Tongue (tissue), 2 donors: ENCODE measurements around the gene PLD1. TPM values are rescaled to one million over a fixed set of nuclear protein-coding genes. Genes with fewer than 3 reads are reported as not detected.
"Not testable (repeated sequence)": the region's sequence is repeated elsewhere in the genome, so short reads cannot be mapped to it uniquely, and the experiment has no call there.

Source experiments
- DNase-seq: peaks from one replicate; pipeline ENCODE4 v3.0.0-alpha.2; 2015
- total RNA-seq: library from RNA; depleted of rRNA; stranded (reverse); fragments of >200 nt; gene quantifications from one replicate; pipeline ENCODE4 v1.2.3, GENCODE V29; 2014

The PLD1 gene
- total RNA-seq, 1 donor from 2014 or later, result 60.6 TPM

DNA sequence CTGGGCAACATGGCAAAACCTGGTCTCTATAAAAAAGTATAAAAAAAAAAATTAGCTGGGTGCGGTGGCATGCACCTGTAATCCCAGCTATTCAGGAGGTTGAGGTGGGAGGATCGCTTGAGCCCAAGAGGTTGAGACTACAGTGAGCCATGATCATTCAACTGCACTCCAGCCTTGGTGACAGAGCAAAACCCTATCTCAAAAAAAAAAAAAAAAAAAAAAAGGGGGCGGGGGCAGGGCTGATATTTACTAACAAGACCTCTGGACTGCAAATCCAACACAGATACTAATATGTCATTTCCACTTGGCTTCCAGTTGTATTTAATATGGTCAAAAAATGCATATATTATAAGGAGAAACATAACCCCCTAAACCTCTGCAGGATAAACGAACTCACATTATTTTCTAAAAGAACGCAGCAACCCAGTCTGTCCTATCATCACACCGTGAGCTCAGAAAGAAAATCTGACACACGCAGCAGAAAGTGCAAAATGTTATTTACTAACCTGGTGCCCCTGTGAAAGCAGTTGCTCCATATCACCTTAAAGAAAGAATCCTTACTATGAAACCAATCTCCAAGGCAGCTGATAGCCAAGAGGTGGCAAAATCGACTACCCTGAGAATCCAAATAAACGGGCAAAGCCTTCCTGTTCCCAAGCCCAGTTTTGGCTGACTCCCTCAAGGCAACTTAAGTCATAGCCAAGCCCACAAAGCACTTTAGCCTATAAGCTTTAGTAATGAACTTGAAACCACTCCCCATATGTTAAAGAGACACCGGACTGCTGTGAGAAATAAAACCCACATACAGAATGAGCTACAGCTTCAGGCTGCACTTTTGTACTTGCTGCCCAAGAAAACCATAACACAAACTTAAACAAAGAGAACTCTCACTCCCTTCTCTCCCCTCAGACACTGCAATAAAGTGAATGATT is 39.3 kb downstream of the PLD1 start:
- peak; percentile 92 for DNase-seq

DNA sequence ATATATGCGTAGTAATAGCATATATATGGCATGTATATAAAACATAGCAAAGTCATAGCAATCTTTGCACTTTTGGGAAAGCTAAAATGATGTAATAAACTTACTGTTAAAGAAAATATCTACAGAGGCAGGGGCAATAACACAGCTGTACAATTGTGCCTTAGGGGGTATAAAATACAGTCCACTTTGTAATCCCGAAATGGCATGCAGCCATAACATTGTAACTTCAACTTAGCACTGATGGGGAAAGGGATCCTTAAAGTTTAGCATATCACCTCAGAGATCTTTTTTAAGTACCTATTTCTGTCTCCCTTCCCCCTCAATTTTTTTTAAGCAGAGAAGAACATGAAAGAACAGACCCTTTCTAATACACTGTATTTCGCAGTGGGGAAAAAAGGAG is 40.8 kb downstream of the PLD1 start:
- peak; percentile 44 for DNase-seq

DNA sequence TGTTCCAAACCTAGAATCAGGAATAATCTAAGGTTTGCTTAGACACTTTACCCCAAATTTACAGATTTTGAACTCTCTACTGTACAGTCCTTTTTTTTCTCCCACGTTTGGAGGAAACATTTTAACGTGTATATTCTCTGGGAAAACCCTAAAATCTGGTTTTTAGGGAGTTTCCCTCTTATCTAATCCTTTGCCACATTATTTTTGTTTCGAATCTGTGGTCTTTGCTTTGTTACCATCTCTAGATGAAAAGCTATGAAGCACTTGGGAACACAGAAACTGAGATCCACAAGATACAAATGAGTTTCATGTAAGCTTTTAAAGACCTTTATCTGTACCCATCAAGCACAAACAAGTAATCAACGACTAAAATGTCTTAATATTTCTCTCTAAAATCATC is 41.3 kb downstream of the PLD1 start:
- DNase-seq, result no peak

DNA sequence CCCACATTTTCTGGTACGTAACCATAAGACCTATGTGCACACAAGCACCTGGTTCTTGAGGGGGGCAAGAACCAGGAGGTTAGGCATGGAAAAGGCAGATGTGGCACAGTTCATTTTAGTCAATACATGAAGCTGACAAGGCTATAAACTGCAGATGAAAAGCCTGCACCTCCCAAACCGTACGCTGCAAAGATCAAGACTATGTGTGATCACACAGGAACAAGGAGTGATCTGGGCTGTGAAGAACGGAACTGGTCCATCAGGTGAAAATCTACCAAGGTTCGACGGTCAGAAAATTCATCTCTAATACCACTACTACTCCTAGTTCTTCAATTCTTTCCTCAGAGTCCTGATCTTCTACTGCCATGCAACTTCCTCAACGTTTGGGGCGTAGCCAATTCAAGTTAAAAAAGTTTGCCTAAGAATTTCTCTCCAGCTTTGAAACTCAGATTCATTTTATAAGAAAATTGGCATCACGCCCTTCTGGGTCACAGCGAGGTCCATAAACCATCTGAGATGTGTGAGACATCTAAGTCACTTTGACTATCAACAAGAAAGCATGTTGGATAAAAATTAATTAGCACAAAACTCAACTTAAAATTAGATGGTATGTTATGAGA is 41.9 kb downstream of the PLD1 start:
- DNase-seq, result peak; percentile 36

DNA sequence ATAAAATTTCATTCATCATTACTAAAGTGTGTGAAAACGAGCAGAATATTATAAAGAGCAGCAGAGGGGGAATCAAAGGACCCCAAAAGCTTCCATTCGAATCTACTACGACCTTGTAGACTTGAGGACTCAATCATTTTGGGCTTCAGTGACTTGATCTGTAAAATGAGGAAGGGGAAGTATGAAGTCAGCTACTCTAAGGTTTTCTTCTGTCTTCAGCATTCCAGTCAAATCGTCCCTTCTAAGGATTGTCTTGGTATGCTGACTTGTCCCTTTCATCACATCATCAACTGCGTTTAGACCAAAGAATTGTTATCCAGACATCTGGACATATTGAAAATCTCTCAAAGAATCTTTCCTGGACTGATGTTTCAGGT is 44.8 kb downstream of the PLD1 start:
- DNase-seq, result no peak

DNA sequence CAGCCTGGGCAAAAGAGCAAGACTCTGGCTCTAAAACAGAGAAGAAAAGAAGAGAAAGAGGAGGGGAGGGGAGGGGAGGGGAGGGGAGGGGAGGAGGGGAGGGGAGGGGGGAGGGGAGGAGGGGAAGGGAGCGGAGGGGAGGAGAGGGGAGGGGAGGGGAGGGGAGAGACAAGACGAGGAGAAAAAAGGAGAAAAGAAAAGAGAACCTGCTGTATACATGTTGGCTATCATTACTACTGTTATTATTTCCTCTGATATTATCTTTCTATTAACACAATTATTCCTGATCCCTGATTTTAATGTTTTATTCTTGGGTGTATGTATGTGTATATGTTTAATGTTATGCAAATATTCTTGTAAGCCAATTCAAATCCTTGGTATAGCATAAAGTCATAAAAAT is 46.9 kb downstream of the PLD1 start:
- DNase-seq, result no peak

DNA sequence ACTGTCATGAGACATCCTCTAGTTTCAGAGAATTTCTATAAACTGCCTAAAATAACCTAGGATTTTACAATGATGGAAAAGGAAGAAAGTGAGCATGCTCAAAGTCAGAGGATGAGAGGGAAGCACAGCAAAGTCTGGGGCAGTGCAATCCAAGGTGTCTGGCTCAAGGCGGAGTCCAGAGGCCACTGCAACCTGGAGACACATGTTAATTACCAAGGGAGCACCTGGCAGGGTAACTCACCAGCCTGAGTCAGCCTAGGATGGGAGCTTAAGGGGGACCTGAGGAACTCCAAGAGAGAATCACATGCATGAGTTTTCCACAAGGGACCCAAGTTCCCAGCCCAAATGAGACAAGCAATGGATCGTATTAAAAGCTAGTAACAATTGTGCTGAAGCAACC is 49.8 kb downstream of the PLD1 start:
- no peak for DNase-seq

DNA sequence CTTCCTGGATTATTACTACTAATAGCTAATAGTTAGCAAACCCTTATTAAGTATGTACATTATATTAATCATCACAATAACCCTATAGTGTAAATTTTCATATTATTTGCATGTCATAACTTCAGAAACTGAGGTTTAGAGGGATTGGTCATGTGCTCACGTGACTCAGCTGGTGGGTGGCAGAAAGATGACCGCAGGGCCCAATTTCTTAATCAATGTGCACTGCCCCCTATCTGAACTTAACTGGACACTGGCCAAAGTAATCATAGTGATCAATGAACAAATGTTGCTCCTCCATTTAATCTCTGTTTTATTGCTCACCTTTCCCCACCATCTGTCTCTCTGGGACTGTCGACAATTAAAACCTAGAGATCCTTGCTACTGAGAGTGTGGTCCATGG is 52.2 kb downstream of the PLD1 start:
- DNase-seq, result no peak

DNA sequence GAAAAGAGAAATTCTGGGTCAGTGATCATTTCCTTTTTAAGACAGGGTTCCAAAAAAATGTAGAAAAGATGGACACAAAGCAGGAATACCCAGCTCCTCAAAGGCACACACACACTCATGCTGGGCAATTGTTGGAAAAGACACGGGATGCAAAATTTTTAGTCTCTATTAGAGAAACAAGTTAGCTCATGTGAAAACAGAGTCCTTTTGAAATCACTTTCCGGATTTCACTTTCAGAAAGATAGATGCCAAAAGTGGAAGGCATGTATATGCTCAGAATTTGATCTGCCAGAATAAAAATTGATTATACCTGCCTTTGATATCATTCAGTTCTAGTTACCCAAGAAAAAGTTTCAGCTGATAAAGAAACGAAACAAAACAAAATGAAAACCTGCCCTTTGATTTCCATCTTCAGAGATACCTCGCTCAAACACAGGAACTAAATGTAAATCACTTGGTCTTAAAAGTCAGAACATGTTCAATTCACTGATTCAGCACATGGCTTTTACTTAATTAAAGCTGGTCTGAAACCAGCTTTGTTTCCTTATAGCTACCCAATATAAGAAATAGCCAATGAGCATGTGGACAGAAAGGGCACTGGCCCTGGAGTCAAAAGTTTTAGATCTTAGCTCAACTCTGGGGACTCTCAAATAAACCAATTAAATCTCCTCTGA is 52.8 kb downstream of the PLD1 start:
- no peak for DNase-seq

DNA sequence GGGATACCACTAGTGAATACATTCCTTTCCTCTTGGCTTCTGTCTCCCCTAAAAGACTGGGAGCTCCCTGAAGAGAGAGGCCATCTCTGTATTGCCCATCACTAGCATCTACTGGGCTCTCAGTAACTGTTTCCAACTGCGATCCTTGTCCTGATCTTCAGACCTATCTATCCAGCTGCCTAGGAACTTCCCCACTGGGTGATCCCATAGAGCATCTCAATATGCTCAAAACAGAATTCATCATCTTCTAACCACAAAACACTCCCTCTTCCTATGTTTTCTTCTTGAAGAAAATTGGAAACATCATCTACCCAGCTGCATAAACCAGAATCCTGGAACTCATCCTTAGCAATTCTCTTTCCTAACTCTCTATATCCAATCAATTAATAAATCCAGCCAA is 54.6 kb downstream of the PLD1 start:
- DNase-seq, result no peak

DNA sequence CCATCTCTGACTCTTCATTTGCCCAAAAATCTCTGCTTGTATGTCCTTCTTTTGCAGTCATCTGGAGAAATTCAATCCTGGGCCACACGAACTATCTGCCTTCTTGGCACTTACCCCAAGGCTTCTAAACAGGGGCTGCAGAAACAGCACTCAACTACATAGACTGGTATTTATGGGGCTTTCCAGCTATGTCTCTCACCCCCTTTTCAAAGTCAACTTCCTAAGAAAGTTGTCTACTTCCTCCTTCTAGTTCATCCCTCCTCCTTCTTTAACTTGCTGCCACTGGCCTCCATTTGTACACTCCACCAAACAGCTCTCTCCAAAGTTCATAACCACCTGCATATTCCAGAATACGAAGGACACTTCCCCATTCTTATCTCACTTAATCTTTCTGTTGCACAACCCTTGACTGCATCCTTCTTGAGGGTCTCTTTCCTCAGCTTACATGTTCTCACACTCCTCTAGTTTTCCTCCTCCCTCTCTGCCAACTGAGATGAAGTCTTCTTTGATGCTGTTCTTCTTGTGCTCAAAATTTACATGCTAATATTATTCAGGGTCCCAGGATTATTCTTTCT is 55.2 kb downstream of the PLD1 start:
- DNase-seq, result no peak

DNA sequence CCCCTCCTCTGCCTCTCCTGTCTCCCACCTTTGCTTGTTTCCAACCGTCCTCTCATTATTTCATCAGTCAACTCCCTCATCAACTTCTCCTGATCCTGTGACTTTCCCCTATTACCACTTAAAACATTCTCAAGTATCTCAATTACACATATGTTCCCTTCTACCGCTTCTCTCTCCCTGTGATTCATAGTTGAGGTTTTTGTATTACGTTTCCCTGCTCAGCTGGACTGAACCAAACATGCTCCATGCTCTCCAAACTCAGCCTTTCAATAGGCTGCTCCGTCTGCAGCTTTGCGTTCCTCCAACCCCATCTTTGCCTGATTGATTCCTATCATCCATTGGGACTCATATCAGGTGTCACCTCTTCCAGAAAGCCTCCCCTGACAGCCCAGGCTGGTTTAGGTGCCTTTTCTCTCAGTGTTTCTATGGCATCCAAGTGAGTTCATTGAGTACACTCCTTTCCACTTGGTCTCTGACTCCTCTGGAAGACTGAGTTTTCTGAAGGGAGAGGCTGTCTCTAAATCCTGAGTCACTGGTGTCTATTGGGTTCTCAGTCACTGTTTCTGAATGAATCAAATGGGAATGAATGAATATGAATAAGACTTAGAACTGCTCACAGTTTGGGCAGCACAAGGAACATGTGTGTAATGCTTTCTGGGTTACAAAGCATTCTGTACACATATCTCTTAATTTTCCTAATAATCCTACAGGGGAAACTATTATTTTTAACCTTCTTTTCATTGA is 56.4 kb downstream of the PLD1 start:
- DNase-seq, result no peak

DNA sequence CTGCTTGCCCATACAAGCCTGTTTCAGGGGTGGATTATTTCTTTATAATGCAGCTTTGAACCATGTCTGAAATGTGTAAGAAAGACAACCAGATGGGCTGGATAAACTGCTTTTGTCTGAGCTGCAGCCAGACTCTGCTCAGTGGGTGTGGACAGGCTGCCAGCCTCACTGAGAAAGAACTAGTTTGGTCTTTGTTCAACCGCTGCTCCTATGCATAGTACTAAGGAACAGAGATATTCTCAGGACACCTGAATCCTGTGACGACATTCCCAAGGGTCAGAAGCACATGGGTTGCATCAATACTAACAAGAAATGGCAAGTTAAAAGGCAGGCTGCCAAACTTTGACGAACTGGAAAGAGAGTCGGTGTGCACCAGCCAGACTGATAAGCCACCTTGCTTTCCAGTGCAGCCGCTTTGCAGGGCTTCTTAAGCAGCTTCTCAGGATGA is 57.2 kb downstream of the PLD1 start:
- DNase-seq, result peak; percentile 68

DNA sequence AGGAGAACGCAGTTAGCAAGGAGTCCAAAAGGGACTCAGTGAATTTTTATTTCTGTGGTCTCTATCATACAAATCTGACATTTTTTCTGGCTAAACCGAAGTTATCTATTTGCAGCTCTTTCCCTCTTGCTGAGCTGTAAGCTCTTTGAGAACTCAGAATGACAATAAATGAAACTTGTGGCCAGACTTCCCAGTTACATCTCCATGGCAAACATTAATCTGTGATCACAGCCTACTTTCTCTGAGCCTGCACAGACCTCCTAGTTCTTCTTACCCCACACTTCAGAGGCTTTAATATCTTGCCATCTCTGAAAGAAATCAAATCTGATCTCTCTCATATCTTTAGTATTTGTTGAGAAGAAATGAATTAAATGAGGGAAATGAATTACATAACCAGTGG is 58.0 kb downstream of the PLD1 start:
- DNase-seq, result no peak

DNA sequence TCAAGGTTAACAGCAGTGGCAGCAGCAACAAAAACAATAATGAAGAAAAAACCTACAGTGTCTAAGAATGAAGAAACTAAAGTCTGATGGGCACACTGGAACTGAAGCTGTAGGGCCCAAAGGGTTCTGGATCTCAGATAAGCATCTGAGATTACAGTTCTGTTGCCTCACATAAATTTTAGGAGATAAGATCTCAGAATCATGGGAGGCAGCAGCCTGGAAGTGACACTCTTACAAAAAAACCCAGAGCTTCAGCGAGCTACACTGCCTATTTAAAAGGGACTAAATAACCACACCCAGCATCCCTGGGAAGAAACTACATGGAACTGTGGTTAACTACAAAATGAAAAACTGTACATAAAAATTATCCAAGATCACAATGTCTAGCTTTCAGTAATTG is 61.2 kb downstream of the PLD1 start:
- no peak for DNase-seq

DNA sequence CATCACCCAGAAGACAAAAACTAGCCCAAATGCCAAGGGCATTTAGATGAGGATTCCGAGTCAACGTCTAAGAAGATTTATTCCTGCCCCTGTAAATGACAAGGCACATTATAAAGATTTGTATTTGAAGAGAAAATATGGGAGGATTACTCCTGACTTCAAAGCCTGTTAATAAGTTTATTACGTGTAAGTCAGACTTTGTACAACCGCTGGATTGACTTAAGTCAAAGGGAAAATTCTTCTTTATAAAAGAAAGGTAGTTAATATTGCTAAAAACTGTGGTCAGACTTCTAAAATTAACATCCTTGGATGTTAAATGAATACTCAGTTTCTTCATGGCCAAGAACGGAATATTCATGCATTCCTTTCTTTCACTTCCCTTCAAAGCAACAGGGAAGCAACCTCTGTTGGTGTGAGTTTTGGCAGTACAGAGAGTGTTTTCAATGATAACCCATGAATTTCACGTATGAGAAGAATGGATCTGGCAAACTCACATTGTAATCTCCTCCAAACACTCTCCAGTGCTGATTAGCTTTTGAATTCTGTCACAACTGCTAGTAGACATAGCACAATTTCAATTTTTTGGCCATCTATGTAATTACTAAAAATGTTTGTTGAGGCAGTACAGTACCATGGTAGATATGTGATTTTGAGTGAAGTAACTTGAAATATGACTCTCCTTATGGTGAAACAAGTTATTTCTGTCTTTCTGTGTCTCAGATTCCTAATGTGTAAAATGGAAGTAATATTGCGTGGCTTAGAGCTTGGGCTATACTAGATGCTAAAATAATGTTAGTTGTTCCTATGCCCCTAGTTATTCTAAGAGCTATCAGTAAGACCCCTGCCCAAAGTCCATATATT is 62.0 kb downstream of the PLD1 start:
- peak; percentile 29 for DNase-seq

DNA sequence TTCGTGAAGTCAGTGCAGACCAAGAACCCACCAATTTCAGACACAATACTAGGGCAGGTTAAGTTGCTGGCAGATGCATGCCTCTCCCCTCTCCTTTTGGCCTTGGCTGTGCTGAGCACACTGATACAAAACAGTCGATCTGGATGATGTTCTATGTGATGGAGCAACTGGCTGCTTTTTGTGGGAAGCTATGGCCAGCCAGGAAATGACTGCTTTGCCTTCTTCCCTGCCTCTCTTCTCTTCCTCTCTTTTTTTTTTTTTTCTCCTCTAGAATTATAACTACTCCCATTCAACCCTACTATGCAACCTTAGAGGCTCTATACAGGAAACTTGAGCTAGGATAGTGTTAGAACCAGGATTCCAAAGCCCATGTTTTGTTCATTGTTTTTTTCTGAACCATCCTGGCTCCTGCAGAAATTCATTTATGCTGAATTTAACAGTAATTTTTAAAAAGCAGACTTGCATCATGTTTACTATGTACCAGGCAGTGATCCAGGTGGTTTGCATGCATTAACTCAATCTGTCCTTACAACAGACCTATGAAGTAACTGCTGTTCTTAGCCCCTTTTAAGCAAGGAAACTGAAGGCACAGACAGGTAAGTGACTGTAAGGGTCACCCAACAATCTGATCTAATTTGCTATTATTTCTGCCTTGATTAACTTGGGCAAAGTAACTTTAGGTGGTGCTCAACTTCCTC is 62.9 kb downstream of the PLD1 start:
- no peak for DNase-seq

DNA sequence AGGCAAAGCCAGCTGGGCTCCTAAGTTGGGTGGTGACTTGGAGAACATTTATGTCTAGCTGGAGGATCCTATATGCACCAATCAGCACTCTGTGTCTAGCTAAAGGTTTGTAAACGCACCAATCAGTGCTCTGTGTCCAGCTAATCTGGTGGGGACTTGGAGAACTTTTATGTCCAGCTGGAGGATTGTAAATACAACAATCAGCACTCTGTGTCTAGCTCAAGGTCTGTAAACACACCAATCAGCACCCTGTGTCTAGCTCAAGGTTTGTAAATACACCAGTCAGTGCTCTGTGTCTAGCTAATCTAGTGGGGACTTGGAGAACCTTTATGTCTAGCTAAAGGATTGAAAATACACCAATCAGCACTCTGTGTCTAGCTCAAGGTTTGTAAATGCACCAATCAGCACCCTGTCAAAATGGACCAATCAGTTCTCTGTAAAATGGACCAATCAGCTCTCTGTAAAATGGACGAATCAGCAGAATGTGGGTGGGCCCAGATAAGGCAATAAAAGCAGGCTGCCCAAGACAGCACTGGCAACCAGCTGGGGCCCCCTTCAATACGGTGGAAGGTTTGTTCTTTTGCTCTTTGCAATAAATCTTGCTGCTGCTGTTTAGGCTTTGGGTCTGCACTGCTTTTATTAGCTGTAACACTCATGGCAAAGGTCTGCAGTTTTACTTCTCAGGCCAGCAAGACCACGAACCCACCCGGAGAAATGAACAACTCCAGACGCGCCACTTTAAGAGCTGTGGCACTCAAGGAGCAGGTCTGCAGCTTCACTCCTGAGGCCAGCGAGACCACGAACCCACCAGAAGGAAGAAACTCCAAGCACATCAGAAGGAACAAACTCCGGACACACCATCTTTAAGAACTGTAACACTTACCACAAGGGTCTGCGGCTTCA is 63.7 kb downstream of the PLD1 start:
- not testable (repeated sequence) for DNase-seq

DNA sequence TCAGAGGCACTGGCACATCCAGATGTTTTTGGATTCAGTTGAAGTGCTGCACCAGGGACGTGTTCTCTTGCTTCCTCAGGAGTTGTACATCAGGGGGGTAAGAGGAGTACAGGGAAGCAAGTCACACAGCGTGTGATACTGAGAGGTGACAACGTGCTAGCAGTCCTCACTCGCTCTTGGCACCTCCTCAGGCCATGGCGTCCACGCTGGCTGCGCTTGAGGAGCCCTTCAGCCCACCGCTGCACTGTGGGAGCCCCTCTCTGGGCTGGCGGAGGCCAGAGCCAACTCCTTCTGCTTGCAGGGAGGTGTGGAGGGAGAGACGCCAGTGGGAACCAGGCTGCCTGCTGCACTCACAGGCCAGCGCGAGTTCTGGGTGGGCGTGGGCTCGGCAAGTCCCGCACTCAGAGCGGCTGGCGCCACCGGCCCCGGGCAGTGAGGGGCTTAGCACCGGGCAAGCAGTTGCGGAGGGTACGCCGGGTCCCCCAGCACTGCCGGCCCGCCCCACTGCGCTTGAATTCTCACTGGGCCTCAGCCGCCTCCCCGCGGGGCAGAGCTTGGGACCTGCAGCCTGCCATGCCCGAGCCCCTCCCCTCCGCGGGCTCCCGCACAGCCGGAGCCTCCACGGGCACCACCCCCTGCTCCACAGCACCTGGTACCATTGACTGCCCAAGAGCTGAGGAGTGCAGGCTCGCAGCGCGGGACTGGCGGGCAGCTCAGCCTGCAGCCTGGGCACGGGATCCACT is 64.5 kb downstream of the PLD1 start:
- no peak for DNase-seq
